ENCODE results near the gene VAMP4.

VAMP4 gene

GRCh38 chr1:171654201-171654941, 87.5 kb downstream of the VAMP4 start:
- in situ Hi-C loops (cut with HindIII; ENCODE audit: low sequenced_read_pairs) = no loop called here

- in situ Hi-C loops (cut with HindIII; ENCODE audit: low sequenced_read_pairs) = no loop called here
These were observed 88.1 kb downstream of the VAMP4 start for GRCh38 chr1:171653796-171654195.

- in situ Hi-C loops (cut with HindIII; ENCODE audit: low sequenced_read_pairs) = no loop called here
These were observed 89.5 kb downstream of the VAMP4 start, which contains the start of gene MYOC for GRCh38 chr1:171652234-171652822. Gene MYOC (minus strand): TSS chr1:171652688. CDS start chr1:171652611, 77 bp downstream.

Data from DLD1 (cell line).